ENCODE measurements around the gene RESF1. TPM values are rescaled to one million over a fixed set of nuclear protein-coding genes. Genes with fewer than 3 reads are reported as not detected.

The RESF1 gene
- total and polyA plus RNA-seq, 10 of the 15 experiments (the other 5 are each of a cell fraction or from before 2014, with no cell fraction given): 18.9 to 81.8 (median 39.7) TPM

- H3K9ac ChIP-seq (ENCODE audit: control insufficient read depth, insufficient read depth, low read length): peak overlapping the region; percentile 51
- TF ChIP-seq TCF12 (IDR thresholded peaks at IDR 0.05; ENCODE audit: low read depth, low read length) (no peak), MLLT1 (IDR thresholded peaks at IDR 0.05) (0 out of 2 replicates have a peak, but pooled peaks have one; percentile 28), HDGF (IDR thresholded peaks at IDR 0.05) (peak; percentile 42; the same call in 1 of the 2 replicates)
- ATAC-seq (peak; percentile 88), FAIRE-seq (no peak), DNase-seq (ENCODE audit: low read depth, low spot score) (no peak)
- SMC1A ChIA-PET (ENCODE audit: uncharacterized antibody, unreplicated experiment): interaction anchor here (0.5 to 1.5 kb wide), 8 partner anchors 11 to 1311 kb away, joined by 3 to 7 read pairs (median 4); no protein-coding TSS in a partner anchor
- WGBS (ENCODE audit: insufficient coverage, insufficient replicate concordance, low lambda C conversion rate, missing lambda C conversion rate): 16% methylated on average over 8 of the region's 8 CpGs
- peaks cover 12% of the 10 kb centered on the region for H3K9me3 ChIP-seq (replicated peaks; ENCODE audit: control insufficient read depth, insufficient read depth, low read length)
- POLR2A ChIA-PET: interaction anchor here (0.6 to 0.8 kb wide), 4 partner anchors 12 to 565 kb away, joined by 3 to 4 read pairs (median 4); no protein-coding TSS in a partner anchor
- peak overlapping the region; percentile 76 for H3K27ac ChIP-seq (ENCODE audit: control insufficient read depth, insufficient read depth)
- H3K27me3 ChIP-seq (replicated peaks in 1 of 2; ENCODE audit: control insufficient read depth in 2 of 2, insufficient read depth in 2 of 2, low read length in 1 of 2): no peaks in the 10 kb centered on the region
- no peaks in the 10 kb centered on the region for H3K79me2 ChIP-seq (ENCODE audit: control insufficient read depth, insufficient read depth, low read length)
- no peaks in the 10 kb centered on the region for H4K20me1 ChIP-seq (ENCODE audit: control insufficient read depth, insufficient read depth)
- CTCF ChIA-PET: interaction anchor here (0.9 to 1.1 kb wide), 3 partner anchors 32 to 275 kb away, joined by 3 read pairs; no protein-coding TSS in a partner anchor
- H3K4me3 ChIP-seq: peak overlapping the region; percentile 35; the same call in 1 of the 2 replicates
- intact Hi-C loops (cut with micrococcal nuclease; ENCODE audit: unreplicated experiment): no loop called here
- RAD21 ChIA-PET (ENCODE audit: unreplicated experiment): interaction anchor here (1.2 to 1.3 kb wide), 3 partner anchors 132 to 205 kb away, joined by 3 to 5 read pairs (median 3); no protein-coding TSS in a partner anchor
- in situ Hi-C loops (cut with MboI): no loop called here
- H3K36me3 ChIP-seq (ENCODE audit: control insufficient read depth in 2 of 2, insufficient read depth in 2 of 2, low read length in 1 of 2): no peaks in the 10 kb centered on the region
- peak overlapping the region; percentile 46 for H2AFZ ChIP-seq (ENCODE audit: control insufficient read depth, low read depth, low read length)
- peak overlapping the region; percentile 28 for H3K4me2 ChIP-seq (ENCODE audit: control insufficient read depth, insufficient read depth)
- H3K4me1 ChIP-seq (ENCODE audit: control insufficient read depth, insufficient read depth, low read length): peaks cover 11% of the 10 kb centered on the region; the same call in 1 of the 2 replicates
- BruUV-seq (replicated peaks): no TSS peak
These were observed 30.8 kb upstream of the RESF1 start for GRCh38 chr12:31928246-31929026.

All from GM12878 (cell line).